Dendritic cell treated with granulocyte-macrophage colony-stimulating factor and Interleukin-4, amounts not matched to agents 40 ng/mL and 50 ng/mL, for 4 days (primary cell): ENCODE results near the gene RASAL2.

Experiments
- H3K27ac Mint-ChIP-seq: one replicate; pipeline ENCODE4 v1.8.0; 2022; ENCODE audit warnings: mild to moderate bottlenecking, mixed read lengths
- H3K27me3 Mint-ChIP-seq: one replicate; pipeline ENCODE4 v1.8.0; 2022; ENCODE audit warnings: mild to moderate bottlenecking, mixed read lengths
- H3K36me3 Mint-ChIP-seq: one replicate; pipeline ENCODE4 v1.8.0; 2022; ENCODE audit warnings: low read depth, mixed read lengths
- H3K4me1 Mint-ChIP-seq: one replicate; pipeline ENCODE4 v1.8.0; 2022; ENCODE audit warnings: low read depth, mixed read lengths
- H3K4me3 Mint-ChIP-seq: one replicate; pipeline ENCODE4 v1.8.0; 2022; ENCODE audit warnings: mild to moderate bottlenecking, moderate library complexity, mixed read lengths
- H3K9me3 Mint-ChIP-seq: one replicate; pipeline ENCODE4 v1.8.0; 2022; ENCODE audit warnings: mixed read lengths
- intact Hi-C: fragments of 100-400 bp; cut with micrococcal nuclease; formaldehyde crosslinking; loops from one replicate; pipeline ENCODE4 v1.15.0; 2022

The RASAL2 gene

DNA sequence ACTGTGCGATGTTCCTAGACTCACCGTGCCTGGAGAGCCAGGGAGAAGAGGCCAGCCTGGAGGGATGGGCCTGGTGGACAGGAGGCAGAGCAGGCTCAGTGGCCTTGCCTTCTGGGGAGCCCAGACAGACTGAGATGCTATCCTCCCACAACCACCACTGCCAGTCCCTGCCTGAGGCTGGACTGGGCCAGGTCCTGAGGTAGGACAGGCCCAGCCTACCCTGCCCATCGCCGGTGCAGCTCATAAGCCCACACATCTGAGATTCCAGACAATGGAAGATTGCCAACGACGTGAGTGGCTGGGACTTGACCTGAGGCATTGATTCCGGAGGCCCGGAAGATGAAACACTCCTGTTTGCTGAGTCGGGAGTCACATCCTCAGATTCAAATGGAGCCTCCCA, 397.1 kb downstream of the RASAL2 start:
- Mint-ChIP-seq H3K36me3 (no peaks in the 10 kb centered on the region), H3K27me3 (peaks cover 12% of the 10 kb centered on the region), H3K4me3 (no peak overlapping the region), H3K4me1 (peaks cover 11% of the 10 kb centered on the region), H3K9me3 (no peaks in the 10 kb centered on the region), H3K27ac (no peak overlapping the region)
- intact Hi-C loops: no loop called here

DNA sequence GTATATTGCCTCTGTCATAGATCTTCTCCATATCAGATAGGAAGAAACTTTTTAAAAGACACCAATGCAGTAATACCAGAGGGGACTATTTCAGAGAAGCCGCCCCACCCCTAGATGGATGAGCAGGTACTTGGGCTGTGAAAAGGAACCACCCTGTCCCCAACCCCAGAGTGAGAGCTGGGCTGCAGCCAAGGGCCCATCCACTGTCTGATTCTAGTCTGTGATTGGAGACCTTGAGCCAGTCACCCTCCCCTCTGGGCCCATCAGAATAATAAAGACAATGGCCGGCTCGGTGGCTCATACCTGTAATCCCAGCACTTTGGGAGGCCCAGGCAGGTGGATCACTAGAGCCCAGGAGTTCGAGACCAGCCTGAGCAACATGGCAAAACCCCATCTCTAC, 397.8 kb downstream of the RASAL2 start:
- H3K4me3 Mint-ChIP-seq: no peak overlapping the region
- peaks cover 5% of the 10 kb centered on the region for H3K4me1 Mint-ChIP-seq
- H3K9me3 Mint-ChIP-seq: no peaks in the 10 kb centered on the region

DNA sequence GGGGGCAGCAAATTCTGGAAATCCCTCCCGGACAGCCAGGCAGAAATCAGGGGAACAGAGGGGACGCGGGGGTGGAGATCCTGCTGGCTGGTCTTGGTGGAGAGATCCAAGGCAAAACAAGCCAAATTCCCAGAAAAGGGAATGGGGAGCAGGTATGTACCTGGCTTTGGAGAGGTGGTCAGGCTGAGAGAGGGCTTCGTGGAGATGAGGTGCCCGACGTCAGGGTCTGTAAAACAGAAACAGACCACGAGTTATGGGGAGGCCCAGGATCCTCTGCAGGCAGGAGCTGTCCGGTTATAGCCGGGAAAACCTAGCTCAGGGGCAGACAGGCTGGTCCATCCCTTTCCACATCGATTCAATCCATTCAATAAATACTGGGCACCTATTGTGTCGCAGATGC, 398.4 kb downstream of the RASAL2 start:
- intact Hi-C loops: no loop called here
- Mint-ChIP-seq H3K36me3 (no peaks in the 10 kb centered on the region), H3K27me3 (peaks cover 3% of the 10 kb centered on the region), H3K27ac (no peak overlapping the region), H3K9me3 (no peaks in the 10 kb centered on the region), H3K4me3 (no peak overlapping the region), H3K4me1 (peaks cover 5% of the 10 kb centered on the region)

More for the DNA sequence above, 397.8 kb downstream of the RASAL2 start:
- peaks cover 6% of the 10 kb centered on the region for H3K27me3 Mint-ChIP-seq
- H3K36me3 Mint-ChIP-seq: no peaks in the 10 kb centered on the region
- intact Hi-C loops: no loop called here
- no peak overlapping the region for H3K27ac Mint-ChIP-seq

GRCh38 chr1:178493301-178493741, 399.4 kb downstream of the RASAL2 start:
- Mint-ChIP-seq H3K4me1 (peaks cover 5% of the 10 kb centered on the region), H3K27ac (no peak overlapping the region), H3K36me3 (no peaks in the 10 kb centered on the region), H3K4me3 (no peak overlapping the region), H3K27me3 (no peaks in the 10 kb centered on the region), H3K9me3 (no peaks in the 10 kb centered on the region)
- intact Hi-C loops: no loop called here

DNA sequence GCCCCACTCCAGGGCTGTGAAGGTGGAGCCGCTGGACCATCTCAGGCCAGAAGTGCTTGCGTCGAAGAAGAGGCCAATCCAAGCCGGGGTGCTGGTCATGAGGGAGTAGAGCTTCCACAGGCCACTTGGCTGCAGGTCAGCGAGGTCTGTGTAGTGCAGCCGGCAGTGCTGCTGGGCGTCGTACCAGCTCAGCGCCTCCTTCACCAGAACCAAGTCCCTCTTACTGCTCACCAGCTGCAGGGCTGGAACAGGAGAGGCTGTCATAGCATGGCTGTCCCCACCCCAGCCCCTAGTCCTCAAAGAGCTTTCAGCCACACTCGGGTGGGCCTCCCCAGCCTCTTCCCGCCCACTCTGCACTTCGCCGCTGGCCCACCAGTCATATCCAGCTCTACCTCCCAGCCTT, 400.7 kb downstream of the RASAL2 start:
- intact Hi-C loops: no loop called here

GRCh38 chr1:178495158-178495557, 401.3 kb downstream of the RASAL2 start:
- no peak overlapping the region for H3K27ac Mint-ChIP-seq
- no peaks in the 10 kb centered on the region for H3K9me3 Mint-ChIP-seq
- no peaks in the 10 kb centered on the region for H3K27me3 Mint-ChIP-seq
- no peaks in the 10 kb centered on the region for H3K36me3 Mint-ChIP-seq
- H3K4me1 Mint-ChIP-seq: peaks cover 5% of the 10 kb centered on the region
- intact Hi-C loops: no loop called here
- H3K4me3 Mint-ChIP-seq: no peak overlapping the region

More for the DNA sequence above, 400.7 kb downstream of the RASAL2 start:
- H3K4me3 Mint-ChIP-seq: no peak overlapping the region
- no peaks in the 10 kb centered on the region for H3K27me3 Mint-ChIP-seq
- H3K4me1 Mint-ChIP-seq: peaks cover 5% of the 10 kb centered on the region
- H3K36me3 Mint-ChIP-seq: no peaks in the 10 kb centered on the region
- no peaks in the 10 kb centered on the region for H3K9me3 Mint-ChIP-seq
- H3K27ac Mint-ChIP-seq: no peak overlapping the region

- H3K4me1 Mint-ChIP-seq: peaks cover 5% of the 10 kb centered on the region
- no peaks in the 10 kb centered on the region for H3K36me3 Mint-ChIP-seq
- intact Hi-C loops: no loop called here
- no peaks in the 10 kb centered on the region for H3K9me3 Mint-ChIP-seq
- no peaks in the 10 kb centered on the region for H3K27me3 Mint-ChIP-seq
- H3K27ac Mint-ChIP-seq: no peak overlapping the region
- no peak overlapping the region for H3K4me3 Mint-ChIP-seq
Observed at GRCh38 chr1:178495741-178496409, 402.0 kb downstream of the RASAL2 start.

DNA sequence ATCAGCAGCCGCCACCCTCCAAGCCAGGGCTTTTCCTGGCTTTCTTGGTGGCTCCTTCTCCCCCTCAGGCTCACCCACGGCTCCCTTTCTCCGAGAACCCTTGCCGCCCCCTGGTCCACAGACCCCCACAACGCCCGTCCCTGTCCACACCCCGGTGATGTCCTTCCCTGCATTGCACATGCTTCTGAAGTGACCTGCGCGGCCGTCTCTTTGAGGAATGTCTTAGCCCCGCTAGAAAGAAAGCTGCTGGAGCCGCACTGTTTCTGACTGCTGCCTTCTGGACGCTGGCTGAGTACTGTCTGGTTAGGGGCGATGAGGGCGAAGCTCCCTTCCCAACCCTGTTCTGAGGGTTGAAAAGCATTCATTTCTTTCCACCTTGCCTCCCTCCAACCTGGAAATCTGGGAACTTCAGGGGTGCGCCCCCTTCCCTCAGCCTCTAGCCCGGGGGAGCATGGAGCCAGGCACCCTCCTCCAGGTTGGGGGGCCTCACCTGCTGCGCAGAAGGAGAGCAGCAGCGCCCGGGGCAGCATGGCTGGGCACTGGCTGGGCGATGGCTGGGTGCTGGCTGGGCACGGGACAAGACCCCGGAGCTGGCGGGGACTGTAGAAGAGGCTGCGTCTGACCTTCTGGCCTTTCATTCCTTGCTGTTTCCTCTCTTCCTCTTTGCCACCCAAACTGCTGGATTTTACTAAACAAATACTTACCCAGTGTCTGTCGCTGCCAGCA, 402.7 kb downstream of the RASAL2 start, which contains the start of gene CLEC20A:
CLEC20A (minus strand) TSS at position 555 of the 726 bp plus-strand sequence; CDS start at position 530, 25 bp downstream.
- Mint-ChIP-seq H3K9me3 (no peaks in the 10 kb centered on the region), H3K27me3 (no peaks in the 10 kb centered on the region), H3K4me3 (no peak within 1 kb of the TSS), H3K4me1 (peaks cover 5% of the 10 kb centered on the region), H3K36me3 (no peaks in the 10 kb centered on the region), H3K27ac (no peak within 1 kb of the TSS)
- intact Hi-C loops: no loop called here

DNA sequence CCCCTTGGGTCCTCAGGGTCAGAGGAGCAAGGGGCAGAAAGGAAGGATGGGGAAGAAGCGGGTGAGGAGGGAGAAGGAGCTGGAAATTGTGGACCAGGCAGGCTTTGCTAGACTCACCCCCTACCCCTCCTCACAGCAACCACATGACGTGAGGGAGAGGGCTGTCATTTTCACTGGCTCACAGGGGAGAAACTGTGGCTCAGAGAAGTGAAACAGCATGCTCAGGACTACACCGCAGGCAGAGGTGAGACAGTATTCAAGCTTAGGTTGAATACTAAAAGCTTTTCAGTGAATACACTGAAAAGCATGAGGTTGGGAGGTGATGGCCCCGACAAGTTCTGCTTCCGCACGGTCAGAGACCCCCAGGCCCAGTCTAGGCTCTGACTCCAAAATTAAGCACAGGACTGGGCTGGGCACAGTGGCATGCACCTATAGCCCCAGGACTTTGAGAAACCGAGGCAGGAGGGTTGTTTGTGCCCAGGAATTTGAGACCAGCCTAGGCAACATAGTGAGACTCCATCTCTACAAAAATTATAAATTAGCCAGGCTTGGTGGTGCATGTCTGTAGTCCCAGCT, 404.1 kb downstream of the RASAL2 start:
- Mint-ChIP-seq H3K27ac (no peak overlapping the region), H3K4me1 (peaks cover 5% of the 10 kb centered on the region), H3K36me3 (no peaks in the 10 kb centered on the region), H3K27me3 (no peaks in the 10 kb centered on the region), H3K9me3 (no peaks in the 10 kb centered on the region), H3K4me3 (no peak overlapping the region)
- intact Hi-C loops: no loop called here

GRCh38 chr1:178498896-178499675, 405.2 kb downstream of the RASAL2 start:
- Mint-ChIP-seq H3K9me3 (no peaks in the 10 kb centered on the region), H3K27me3 (no peaks in the 10 kb centered on the region), H3K4me3 (no peak overlapping the region), H3K36me3 (no peaks in the 10 kb centered on the region), H3K27ac (no peak overlapping the region), H3K4me1 (peaks cover 5% of the 10 kb centered on the region)
- intact Hi-C loops: no loop called here

GRCh38 chr1:178500091-178500770, 406.3 kb downstream of the RASAL2 start:
- Mint-ChIP-seq H3K4me1 (peaks cover 5% of the 10 kb centered on the region), H3K36me3 (no peaks in the 10 kb centered on the region), H3K27me3 (no peaks in the 10 kb centered on the region), H3K9me3 (no peaks in the 10 kb centered on the region), H3K4me3 (no peak overlapping the region), H3K27ac (no peak overlapping the region)
- intact Hi-C loops: loop anchor here (5.0 kb wide), 1 partner anchor 468 kb away; no protein-coding TSS in a partner anchor

- Mint-ChIP-seq H3K4me1 (no peaks in the 10 kb centered on the region), H3K9me3 (no peaks in the 10 kb centered on the region), H3K36me3 (no peaks in the 10 kb centered on the region), H3K27ac (no peak overlapping the region), H3K27me3 (no peaks in the 10 kb centered on the region), H3K4me3 (no peak overlapping the region)
- intact Hi-C loops: loop anchor here (1.0 to 5.0 kb wide), 2 partner anchors 191 to 469 kb away; no protein-coding TSS in a partner anchor
Observed at GRCh38 chr1:178500936-178501554, 407.1 kb downstream of the RASAL2 start.
